Activated CD4-positive, alpha-beta memory T cell treated with anti-CD3 and anti-CD28 coated beads for 36 hours (primary cell): ENCODE data around the gene ACVR1. TPM values are rescaled to one million over a fixed set of nuclear protein-coding genes. Genes with fewer than 3 reads are reported as not detected.

Experiments used
- CTCF ChIA-PET: fragments of 350-600 bp; sonication (Branson Sonifier 250); formaldehyde crosslinking; loops from one replicate; lab custom pipeline; 2021; ENCODE audit warnings: antibody characterized with exemption, inconsistent platforms; lab: Charles Lee
- POLR2A ChIA-PET: fragments of 350-600 bp; sonication (Branson Sonifier 250); formaldehyde crosslinking; loops from one replicate; lab custom pipeline; 2021; ENCODE audit warnings: antibody characterized with exemption; lab: Charles Lee
- DNase-seq: peaks from one replicate; pipeline ENCODE4 v3.0.0-alpha.2; 2020
- H3K27ac Mint-ChIP-seq: one replicate; pipeline ENCODE4 v1.8.0; 2021; ENCODE audit warnings: mixed read lengths
- H3K27me3 Mint-ChIP-seq: one replicate; pipeline ENCODE4 v1.8.0; 2021; ENCODE audit warnings: mixed read lengths
- H3K36me3 Mint-ChIP-seq: one replicate; pipeline ENCODE4 v1.8.0; 2021; ENCODE audit warnings: mixed read lengths
- H3K4me1 Mint-ChIP-seq: one replicate; pipeline ENCODE4 v1.8.0; 2021; ENCODE audit warnings: low read depth, mixed read lengths
- H3K4me3 Mint-ChIP-seq: one replicate; pipeline ENCODE4 v1.8.0; 2021; ENCODE audit warnings: mild to moderate bottlenecking, mixed read lengths
- H3K9me3 Mint-ChIP-seq: one replicate; pipeline ENCODE4 v1.8.0; 2021; ENCODE audit warnings: mixed read lengths
- intact Hi-C: fragments of 100-400 bp; cut with micrococcal nuclease; formaldehyde crosslinking; loops from one replicate; pipeline ENCODE4 v1.15.1; 2023
- total RNA-seq, 2 experiments: library from RNA; stranded (reverse); gene quantifications; one replicate each; pipeline ENCODE4 v1.2.3, GENCODE V29; 2021

Gene ACVR1
- 10 to 100 TPM; 24.8 to 25.0 TPM for total RNA-seq

GRCh38 chr2:157876066-157876785, at the start of gene ACVR1:
ACVR1 (minus strand) TSS chr2:157876330; CDS start chr2:157799493, 76,837 bp downstream.
- CTCF ChIA-PET = interaction anchor here (0.7 to 3.3 kb wide), 21 partner anchors 9 to 574 kb away, joined by 3 to 47 read pairs (median 4); no protein-coding TSS in a partner anchor
- Mint-ChIP-seq H3K27me3 (no peaks in the 10 kb centered on the region), H3K4me1 (peaks cover 56% of the 10 kb centered on the region), H3K27ac (peak within 1 kb of the TSS; percentile 88), H3K9me3 (no peaks in the 10 kb centered on the region), H3K36me3 (no peaks in the 10 kb centered on the region), H3K4me3 (peak within 1 kb of the TSS; percentile 89)
- peak; percentile 92 for DNase-seq
- POLR2A ChIA-PET = interaction anchor here (0.6 to 5.1 kb wide), 11 partner anchors 9 to 399 kb away, joined by 3 to 70 read pairs (median 6); no protein-coding TSS in a partner anchor
- intact Hi-C loops = loop anchor here (1.0 to 5.0 kb wide), 5 partner anchors 11 to 249 kb away; partner anchors contain the start of gene ACVR1C

DNA sequence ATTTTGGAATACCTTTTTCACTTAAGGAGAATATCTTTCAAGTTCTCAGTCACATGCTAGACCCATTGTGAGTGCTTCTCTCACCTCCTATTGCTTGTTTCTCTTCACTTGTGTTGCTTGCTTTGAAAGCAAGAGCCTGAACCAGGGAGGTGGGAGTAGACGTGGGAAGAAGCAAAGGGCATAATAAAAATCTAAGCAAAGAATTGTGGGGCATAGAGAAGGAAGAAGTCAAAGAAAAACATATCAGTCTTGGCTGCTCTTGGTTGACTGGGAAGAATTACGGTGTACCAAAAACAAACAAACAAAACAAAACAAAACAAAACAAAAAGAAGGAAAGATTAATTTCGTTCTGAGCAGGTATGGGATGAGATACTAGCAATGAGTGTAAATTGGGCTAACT, 48.9 kb upstream of the ACVR1 start:
- Mint-ChIP-seq H3K4me1 (peaks cover 5% of the 10 kb centered on the region), H3K4me3 (no peak overlapping the region), H3K9me3 (no peaks in the 10 kb centered on the region), H3K27me3 (no peaks in the 10 kb centered on the region), H3K27ac (no peak overlapping the region), H3K36me3 (no peaks in the 10 kb centered on the region)
- intact Hi-C loops = no loop called here
- ChIA-PET CTCF (no interaction called here), POLR2A (no interaction called here)
- DNase-seq = no peak

DNA sequence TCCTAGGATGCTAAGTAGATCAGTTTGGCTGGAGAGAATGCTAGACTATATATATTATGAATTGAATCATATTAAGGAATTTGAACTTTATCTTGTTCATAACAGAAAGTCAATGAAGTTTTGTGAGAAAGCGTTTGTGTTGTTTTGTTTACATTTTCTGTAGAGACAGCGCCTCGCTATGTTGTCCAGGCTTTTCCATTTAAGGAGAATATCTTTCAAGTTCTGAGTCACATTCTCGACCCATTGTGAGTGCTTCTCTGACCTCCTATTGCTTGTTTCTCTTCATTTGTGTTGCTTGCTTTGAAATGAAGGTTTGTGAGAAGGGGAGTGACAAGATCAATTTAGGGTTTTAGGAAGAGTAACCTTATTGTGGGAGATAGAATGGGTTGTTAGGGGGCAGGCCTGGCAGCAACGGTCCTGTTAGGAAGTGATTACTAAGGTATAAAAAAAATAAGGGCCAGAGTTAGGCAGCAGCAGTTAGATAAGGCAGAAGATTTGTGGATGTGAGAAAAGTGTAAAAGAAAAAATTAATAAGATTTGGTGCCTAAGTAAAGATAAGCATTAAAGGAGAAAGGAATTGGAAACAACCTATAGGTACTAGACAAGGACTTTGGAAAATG, 47.6 kb upstream of the ACVR1 start:
- no peaks in the 10 kb centered on the region for H3K9me3 Mint-ChIP-seq
- ChIA-PET POLR2A (no interaction called here), CTCF (no interaction called here)
- no peak overlapping the region for H3K27ac Mint-ChIP-seq
- intact Hi-C loops = no loop called here
- H3K27me3 Mint-ChIP-seq = no peaks in the 10 kb centered on the region
- DNase-seq = no peak
- H3K4me3 Mint-ChIP-seq = no peak overlapping the region
- H3K4me1 Mint-ChIP-seq = peaks cover 5% of the 10 kb centered on the region
- H3K36me3 Mint-ChIP-seq = no peaks in the 10 kb centered on the region

- Mint-ChIP-seq H3K4me1 (peaks cover 5% of the 10 kb centered on the region), H3K27me3 (no peaks in the 10 kb centered on the region), H3K4me3 (no peak overlapping the region), H3K36me3 (no peaks in the 10 kb centered on the region), H3K27ac (no peak overlapping the region), H3K9me3 (peaks cover 3% of the 10 kb centered on the region)
- intact Hi-C loops = no loop called here
- ChIA-PET POLR2A (no interaction called here), CTCF (interaction anchor here (0.6 kb wide), 1 partner anchor 621 kb away, joined by 3 read pairs; no protein-coding TSS in a partner anchor)
- DNase-seq = no peak
These were observed 46.7 kb upstream of the ACVR1 start for GRCh38 chr2:157922815-157923214.

DNA sequence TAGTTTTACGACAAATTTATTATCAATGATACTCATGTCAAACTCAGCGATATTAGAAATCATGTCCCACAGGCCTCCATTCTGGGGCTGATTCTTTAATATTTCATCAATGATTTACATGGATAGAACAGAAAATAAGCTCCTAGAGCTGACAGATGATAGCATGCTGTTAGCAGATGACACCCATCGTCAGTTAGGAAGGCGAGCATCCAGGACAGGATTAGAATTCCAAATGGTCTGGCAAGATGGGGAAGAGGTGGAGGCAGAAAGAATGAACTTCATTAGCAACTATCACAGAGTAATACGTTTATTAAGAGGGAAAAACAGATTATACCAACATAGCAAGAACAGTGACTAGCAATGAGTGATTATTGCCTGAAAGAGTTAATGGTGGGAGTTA, 46.2 kb upstream of the ACVR1 start:
- intact Hi-C loops = no loop called here
- ChIA-PET POLR2A (no interaction called here), CTCF (interaction anchor here (0.6 kb wide), 1 partner anchor 620 kb away, joined by 3 read pairs; no protein-coding TSS in a partner anchor)
- no peak for DNase-seq
- Mint-ChIP-seq H3K4me3 (no peak overlapping the region), H3K4me1 (peaks cover 5% of the 10 kb centered on the region), H3K27me3 (no peaks in the 10 kb centered on the region), H3K27ac (no peak overlapping the region), H3K36me3 (no peaks in the 10 kb centered on the region), H3K9me3 (peaks cover 6% of the 10 kb centered on the region)

DNA sequence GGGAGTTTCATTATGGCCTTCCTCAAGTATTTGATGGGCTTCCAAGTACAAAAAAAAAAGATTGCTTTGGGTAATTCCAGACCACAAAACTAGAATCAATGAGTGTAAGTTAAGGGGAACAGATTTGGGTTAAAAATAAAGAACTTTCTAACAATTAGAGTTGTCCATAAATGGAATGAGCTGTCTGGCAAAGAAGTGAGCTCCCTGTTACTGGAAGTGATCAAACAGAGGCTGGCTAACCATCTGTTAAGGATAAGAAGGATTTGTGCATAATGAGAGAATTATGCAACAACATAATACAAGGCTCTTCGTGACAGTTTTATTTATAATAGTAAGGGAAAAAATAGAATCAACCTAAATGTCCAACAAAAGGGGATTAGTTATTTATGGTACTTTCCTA, 44.6 kb upstream of the ACVR1 start:
- H3K27me3 Mint-ChIP-seq = no peaks in the 10 kb centered on the region
- intact Hi-C loops = no loop called here
- peaks cover 5% of the 10 kb centered on the region for H3K4me1 Mint-ChIP-seq
- no peak for DNase-seq
- ChIA-PET POLR2A (no interaction called here), CTCF (interaction anchor here (1.6 kb wide), 1 partner anchor 45 kb away, joined by 4 read pairs; the partner anchor contains the start of gene ACVR1)
- peaks cover 6% of the 10 kb centered on the region for H3K9me3 Mint-ChIP-seq
- H3K4me3 Mint-ChIP-seq = no peak overlapping the region
- H3K36me3 Mint-ChIP-seq = no peaks in the 10 kb centered on the region
- H3K27ac Mint-ChIP-seq = no peak overlapping the region

- DNase-seq = no peak
- H3K4me1 Mint-ChIP-seq = peaks cover 5% of the 10 kb centered on the region
- ChIA-PET POLR2A (no interaction called here), CTCF (no interaction called here)
- peaks cover 6% of the 10 kb centered on the region for H3K9me3 Mint-ChIP-seq
- intact Hi-C loops = no loop called here
- no peak overlapping the region for H3K4me3 Mint-ChIP-seq
- H3K36me3 Mint-ChIP-seq = no peaks in the 10 kb centered on the region
- H3K27me3 Mint-ChIP-seq = no peaks in the 10 kb centered on the region
- no peak overlapping the region for H3K27ac Mint-ChIP-seq
These were observed 43.1 kb upstream of the ACVR1 start for GRCh38 chr2:157919181-157919580.

- intact Hi-C loops = no loop called here
- Mint-ChIP-seq H3K4me3 (no peak overlapping the region), H3K9me3 (peaks cover 6% of the 10 kb centered on the region), H3K27ac (no peak overlapping the region), H3K27me3 (no peaks in the 10 kb centered on the region), H3K36me3 (no peaks in the 10 kb centered on the region), H3K4me1 (peaks cover 5% of the 10 kb centered on the region)
- ChIA-PET POLR2A (no interaction called here), CTCF (no interaction called here)
- DNase-seq = no peak
These were observed 42.2 kb upstream of the ACVR1 start for GRCh38 chr2:157918319-157918718.

GRCh38 chr2:157911750-157912149, 35.6 kb upstream of the ACVR1 start:
- intact Hi-C loops = no loop called here
- no peaks in the 10 kb centered on the region for H3K36me3 Mint-ChIP-seq
- no peak overlapping the region for H3K27ac Mint-ChIP-seq
- POLR2A ChIA-PET = no interaction called here
- no peaks in the 10 kb centered on the region for H3K27me3 Mint-ChIP-seq
- CTCF ChIA-PET = interaction anchor here (1.1 kb wide), 1 partner anchor 138 kb away, joined by 3 read pairs; no protein-coding TSS in a partner anchor
- DNase-seq = no peak
- H3K4me3 Mint-ChIP-seq = no peak overlapping the region
- H3K4me1 Mint-ChIP-seq = no peaks in the 10 kb centered on the region
- H3K9me3 Mint-ChIP-seq = no peaks in the 10 kb centered on the region

DNA sequence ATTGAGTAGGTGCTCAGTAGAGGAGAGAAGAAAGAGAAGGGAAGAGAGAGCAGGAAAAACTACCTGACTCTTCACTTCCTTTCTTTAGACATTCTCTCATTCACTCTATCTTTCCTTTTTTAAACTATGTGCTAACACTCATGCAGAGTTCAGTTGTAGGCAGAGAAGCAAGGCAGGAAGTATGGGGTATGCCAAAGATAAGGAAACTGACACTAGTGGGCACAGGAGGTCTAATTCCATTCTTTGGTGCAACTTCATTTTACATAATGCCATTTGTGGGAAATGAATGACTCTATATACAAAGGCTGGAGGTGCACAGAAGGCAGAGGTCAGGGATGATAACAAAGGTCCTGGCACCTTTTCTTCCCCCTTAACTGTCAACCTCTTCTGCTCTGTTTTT, 35.1 kb upstream of the ACVR1 start:
- no peak overlapping the region for H3K27ac Mint-ChIP-seq
- intact Hi-C loops = no loop called here
- no peak overlapping the region for H3K4me3 Mint-ChIP-seq
- H3K36me3 Mint-ChIP-seq = no peaks in the 10 kb centered on the region
- H3K27me3 Mint-ChIP-seq = no peaks in the 10 kb centered on the region
- no peaks in the 10 kb centered on the region for H3K4me1 Mint-ChIP-seq
- H3K9me3 Mint-ChIP-seq = no peaks in the 10 kb centered on the region
- no peak for DNase-seq
- ChIA-PET POLR2A (no interaction called here), CTCF (no interaction called here)

GRCh38 chr2:157905092-157905491, 29.0 kb upstream of the ACVR1 start:
- no peak for DNase-seq
- no peaks in the 10 kb centered on the region for H3K27me3 Mint-ChIP-seq
- H3K4me1 Mint-ChIP-seq = peaks cover 27% of the 10 kb centered on the region
- intact Hi-C loops = no loop called here
- CTCF ChIA-PET = no interaction called here
- no peaks in the 10 kb centered on the region for H3K9me3 Mint-ChIP-seq
- H3K36me3 Mint-ChIP-seq = no peaks in the 10 kb centered on the region
- H3K27ac Mint-ChIP-seq = no peak overlapping the region
- no peak overlapping the region for H3K4me3 Mint-ChIP-seq
- POLR2A ChIA-PET = no interaction called here

- Mint-ChIP-seq H3K9me3 (no peaks in the 10 kb centered on the region), H3K27me3 (no peaks in the 10 kb centered on the region), H3K4me3 (no peak overlapping the region), H3K36me3 (no peaks in the 10 kb centered on the region), H3K27ac (no peak overlapping the region), H3K4me1 (peaks cover 40% of the 10 kb centered on the region)
- DNase-seq = no peak
- POLR2A ChIA-PET = no interaction called here
- intact Hi-C loops = no loop called here
- CTCF ChIA-PET = no interaction called here
These were observed 27.5 kb upstream of the ACVR1 start for GRCh38 chr2:157903626-157904025.
